HEK293 (cell line): Measurements from ENCODE around the gene ENDOV.

Source experiments
- ELK4 ChIP-seq: IDR thresholded peaks from 2 replicates; pipeline ENCODE4 v1.6.1; 2011; ENCODE audit warnings: mild to moderate bottlenecking, low read depth, low read length, borderline replicate concordance
- GLI2 ChIP-seq: fragments of 450-650 bp; formaldehyde crosslinking; IDR thresholded peaks from 2 replicates; pipeline ENCODE4; 2017; ENCODE audit warnings: missing biosample characterization, missing genetic modification characterization, low read depth, borderline replicate concordance
- KLF10 ChIP-seq: fragments of 450-650 bp; IDR thresholded peaks from 2 replicates; pipeline ENCODE4 v1.5.1; 2018; ENCODE audit warnings: missing biosample characterization, mild to moderate bottlenecking, missing genetic modification characterization
- MYNN ChIP-seq: fragments of 450-650 bp; formaldehyde crosslinking; IDR thresholded peaks from 2 replicates; pipeline ENCODE4 v1.5.1; 2016; ENCODE audit warnings: missing biosample characterization, missing genetic modification characterization, borderline replicate concordance
- PRDM2 ChIP-seq: fragments of 450-650 bp; formaldehyde crosslinking; IDR thresholded peaks from 2 replicates; pipeline ENCODE4 v1.5.1; 2016; ENCODE audit warnings: missing biosample characterization, missing genetic modification characterization, borderline replicate concordance
- SP7 ChIP-seq: fragments of 450-650 bp; formaldehyde crosslinking; IDR thresholded peaks from 2 replicates; pipeline ENCODE4 v1.5.1; 2016; ENCODE audit warnings: missing biosample characterization, missing genetic modification characterization
- ZBTB6 ChIP-seq: fragments of 450-650 bp; formaldehyde crosslinking; IDR thresholded peaks from 2 replicates; pipeline ENCODE4 v1.5.1; 2017; ENCODE audit warnings: missing biosample characterization, missing genetic modification characterization
- ZNF174 ChIP-seq: fragments of 450-650 bp; formaldehyde crosslinking; IDR thresholded peaks from 2 replicates; pipeline ENCODE4 v1.5.0; 2017; ENCODE audit warnings: missing biosample characterization, mild to moderate bottlenecking, missing genetic modification characterization
- ZNF184 ChIP-seq: fragments of 450-650 bp; IDR thresholded peaks from 2 replicates; pipeline ENCODE4 v1.5.1; 2018; ENCODE audit warnings: missing biosample characterization, mild to moderate bottlenecking, missing genetic modification characterization
- ZNF274 ChIP-seq, 2 experiments: fragments of 200-500 bp in 1 of 2; fragments of 450-650 bp in 1 of 2; sonication (Bioruptor generic) in 1 of 2; formaldehyde crosslinking in 1 of 2; IDR thresholded peaks; 2 replicates each; pipeline versions ENCODE4 v1.5.1 to v1.6.1; 2014 to 2016; ENCODE audit warnings: borderline replicate concordance in 1 of 2, inconsistent platforms in 1 of 2, low read length in 1 of 2, missing biosample characterization in 1 of 2, missing genetic modification characterization in 1 of 2
- ZNF394 ChIP-seq: fragments of 450-650 bp; formaldehyde crosslinking; IDR thresholded peaks from 2 replicates; pipeline ENCODE4 v1.5.1; 2016; ENCODE audit warnings: missing biosample characterization, missing genetic modification characterization, mild to moderate bottlenecking, moderate library complexity, borderline replicate concordance
- ZNF433 ChIP-seq: fragments of 450-650 bp; formaldehyde crosslinking; IDR thresholded peaks from 2 replicates; pipeline ENCODE4 v1.5.1; 2016; ENCODE audit warnings: missing biosample characterization, missing genetic modification characterization, low read depth
- ZNF473 ChIP-seq: fragments of 450-650 bp; formaldehyde crosslinking; IDR thresholded peaks from 2 replicates; pipeline ENCODE4 v1.5.1; 2017; ENCODE audit warnings: missing biosample characterization, missing genetic modification characterization
- ZNF510 ChIP-seq: fragments of 450-650 bp; formaldehyde crosslinking; IDR thresholded peaks from 2 replicates; pipeline ENCODE4 v1.5.1; 2018; ENCODE audit warnings: mild to moderate bottlenecking, missing genetic modification characterization, missing biosample characterization; ENCODE audit not compliant: insufficient replicate concordance
- ZNF626 ChIP-seq: fragments of 450-650 bp; sonication (Bioruptor Pico); formaldehyde crosslinking; IDR thresholded peaks from 2 replicates; pipeline ENCODE4 v1.5.1; 2018; ENCODE audit warnings: missing biosample characterization, missing genetic modification characterization, inconsistent platforms
- ZNF629 ChIP-seq: fragments of 450-650 bp; formaldehyde crosslinking; IDR thresholded peaks from 2 replicates; pipeline ENCODE4 v1.5.1; 2017; ENCODE audit warnings: missing biosample characterization, missing genetic modification characterization
- ZNF677 ChIP-seq: fragments of 450-650 bp; IDR thresholded peaks from 2 replicates; pipeline ENCODE4 v1.5.0; 2018; ENCODE audit warnings: missing biosample characterization, mild to moderate bottlenecking, missing genetic modification characterization, moderate library complexity
- ZNF707 ChIP-seq: fragments of 450-650 bp; formaldehyde crosslinking; IDR thresholded peaks from 2 replicates; pipeline ENCODE4 v1.5.1; 2016; ENCODE audit warnings: missing biosample characterization, missing genetic modification characterization
- ZNF776 ChIP-seq: fragments of 450-650 bp; formaldehyde crosslinking; IDR thresholded peaks from 2 replicates; pipeline ENCODE4 v1.5.0; 2017; ENCODE audit warnings: missing biosample characterization, missing genetic modification characterization, borderline replicate concordance
- ZNF785 ChIP-seq: fragments of 450-650 bp; formaldehyde crosslinking; IDR thresholded peaks from 2 replicates; pipeline ENCODE4 v1.5.1; 2016; ENCODE audit warnings: missing biosample characterization, missing genetic modification characterization
- ZSCAN23 ChIP-seq: fragments of 450-650 bp; formaldehyde crosslinking; IDR thresholded peaks from 2 replicates; pipeline ENCODE4 v1.5.1; 2016; ENCODE audit warnings: missing biosample characterization, missing genetic modification characterization
- TF ChIP-seq, protein P1 (sequence below): fragments of 450-650 bp; formaldehyde crosslinking; optimal IDR thresholded peaks from 2 replicates; pipeline ENCODE3; 2016; ENCODE audit warnings: missing biosample characterization, mild to moderate bottlenecking, missing genetic modification characterization
- TF ChIP-seq, protein P2 (sequence below): fragments of 450-650 bp; formaldehyde crosslinking; IDR thresholded peaks from 2 replicates; pipeline ENCODE4 v1.5.1; 2016; ENCODE audit warnings: missing biosample characterization, missing genetic modification characterization

The ENDOV gene

GRCh38 chr17:80474961-80475909 is 60.3 kb downstream of the ENDOV start (continued):
- TF ChIP-seq ZNF510 (no peak), ZNF184 (no peak), ZNF394 (no peak), ZNF785 (tag by site-specific recombination) (no peak), KLF10 (tag by site-specific recombination) (no peak), SP7 (no peak), GLI2 (tag by site-specific recombination) (no peak), ZNF274 (IDR thresholded peaks at IDR 0.05; ENCODE audit: low read length) (no peak), ZNF274 (tag by site-specific recombination; IDR thresholded peaks at IDR 0.05; ENCODE audit: borderline replicate concordance) (no peak), MYNN (tag by site-specific recombination) (no peak), ZNF473 (tag by site-specific recombination) (no peak), ZNF433 (no peak), ZNF626 (no peak), ZNF776 (tag by site-specific recombination) (no peak), ZNF707 (tag by site-specific recombination) (0 out of 2 replicates have a peak, but pooled peaks have one; percentile 12), ZNF629 (tag by site-specific recombination) (no peak), ZBTB6 (no peak), ELK4 (no peak), ZSCAN23 (tag by site-specific recombination) (no peak), ZNF677 (tag by site-specific recombination) (no peak), PRDM2 (tag by site-specific recombination) (no peak), ZNF174 (no peak)
- TF ChIP-seq, protein P1, sequence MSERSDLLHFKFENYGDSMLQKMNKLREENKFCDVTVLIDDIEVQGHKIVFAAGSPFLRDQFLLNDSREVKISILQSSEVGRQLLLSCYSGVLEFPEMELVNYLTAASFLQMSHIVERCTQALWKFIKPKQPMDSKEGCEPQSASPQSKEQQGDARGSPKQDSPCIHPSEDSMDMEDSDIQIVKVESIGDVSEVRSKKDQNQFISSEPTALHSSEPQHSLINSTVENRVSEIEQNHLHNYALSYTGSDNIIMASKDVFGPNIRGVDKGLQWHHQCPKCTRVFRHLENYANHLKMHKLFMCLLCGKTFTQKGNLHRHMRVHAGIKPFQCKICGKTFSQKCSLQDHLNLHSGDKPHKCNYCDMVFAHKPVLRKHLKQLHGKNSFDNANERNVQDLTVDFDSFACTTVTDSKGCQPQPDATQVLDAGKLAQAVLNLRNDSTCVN: peak; percentile 78
- TF ChIP-seq, protein P2, sequence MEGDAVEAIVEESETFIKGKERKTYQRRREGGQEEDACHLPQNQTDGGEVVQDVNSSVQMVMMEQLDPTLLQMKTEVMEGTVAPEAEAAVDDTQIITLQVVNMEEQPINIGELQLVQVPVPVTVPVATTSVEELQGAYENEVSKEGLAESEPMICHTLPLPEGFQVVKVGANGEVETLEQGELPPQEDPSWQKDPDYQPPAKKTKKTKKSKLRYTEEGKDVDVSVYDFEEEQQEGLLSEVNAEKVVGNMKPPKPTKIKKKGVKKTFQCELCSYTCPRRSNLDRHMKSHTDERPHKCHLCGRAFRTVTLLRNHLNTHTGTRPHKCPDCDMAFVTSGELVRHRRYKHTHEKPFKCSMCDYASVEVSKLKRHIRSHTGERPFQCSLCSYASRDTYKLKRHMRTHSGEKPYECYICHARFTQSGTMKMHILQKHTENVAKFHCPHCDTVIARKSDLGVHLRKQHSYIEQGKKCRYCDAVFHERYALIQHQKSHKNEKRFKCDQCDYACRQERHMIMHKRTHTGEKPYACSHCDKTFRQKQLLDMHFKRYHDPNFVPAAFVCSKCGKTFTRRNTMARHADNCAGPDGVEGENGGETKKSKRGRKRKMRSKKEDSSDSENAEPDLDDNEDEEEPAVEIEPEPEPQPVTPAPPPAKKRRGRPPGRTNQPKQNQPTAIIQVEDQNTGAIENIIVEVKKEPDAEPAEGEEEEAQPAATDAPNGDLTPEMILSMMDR (tag by site-specific recombination): no peak
